Skeletal muscle satellite cell (primary cell): Measurements from ENCODE around the gene CCDC157.

ENCODE experiments used
- H3K27me3 ChIP-seq: 2 replicates; pipeline ENCODE4 v1.7.0; 2013; ENCODE audit warnings: low read length; ENCODE audit not compliant: control insufficient read depth, insufficient read depth
- H3K36me3 ChIP-seq: 2 replicates; pipeline ENCODE4 v1.7.0; 2013; ENCODE audit warnings: mild to moderate bottlenecking, control low read depth, low read length; ENCODE audit not compliant: insufficient read depth
- H3K4me1 ChIP-seq: 2 replicates; pipeline ENCODE4 v1.7.0; 2013; ENCODE audit warnings: low read length; ENCODE audit not compliant: control insufficient read depth, insufficient read depth
- H3K4me2 ChIP-seq: 2 replicates; pipeline ENCODE4 v1.7.0; 2013; ENCODE audit warnings: mild to moderate bottlenecking, low read length
- H3K4me3 ChIP-seq: 2 replicates; pipeline ENCODE4 v1.7.0; 2013; ENCODE audit warnings: low read length
- H3K9ac ChIP-seq: 2 replicates; pipeline ENCODE4 v1.7.0; 2013; ENCODE audit warnings: mild to moderate bottlenecking, low read depth, low read length, moderate library complexity
- H3K9me3 ChIP-seq: replicated peaks from 2 replicates; pipeline ENCODE4 v1.7.0; 2013; ENCODE audit warnings: mild to moderate bottlenecking, control low read depth, low read length

The CCDC157 gene

DNA sequence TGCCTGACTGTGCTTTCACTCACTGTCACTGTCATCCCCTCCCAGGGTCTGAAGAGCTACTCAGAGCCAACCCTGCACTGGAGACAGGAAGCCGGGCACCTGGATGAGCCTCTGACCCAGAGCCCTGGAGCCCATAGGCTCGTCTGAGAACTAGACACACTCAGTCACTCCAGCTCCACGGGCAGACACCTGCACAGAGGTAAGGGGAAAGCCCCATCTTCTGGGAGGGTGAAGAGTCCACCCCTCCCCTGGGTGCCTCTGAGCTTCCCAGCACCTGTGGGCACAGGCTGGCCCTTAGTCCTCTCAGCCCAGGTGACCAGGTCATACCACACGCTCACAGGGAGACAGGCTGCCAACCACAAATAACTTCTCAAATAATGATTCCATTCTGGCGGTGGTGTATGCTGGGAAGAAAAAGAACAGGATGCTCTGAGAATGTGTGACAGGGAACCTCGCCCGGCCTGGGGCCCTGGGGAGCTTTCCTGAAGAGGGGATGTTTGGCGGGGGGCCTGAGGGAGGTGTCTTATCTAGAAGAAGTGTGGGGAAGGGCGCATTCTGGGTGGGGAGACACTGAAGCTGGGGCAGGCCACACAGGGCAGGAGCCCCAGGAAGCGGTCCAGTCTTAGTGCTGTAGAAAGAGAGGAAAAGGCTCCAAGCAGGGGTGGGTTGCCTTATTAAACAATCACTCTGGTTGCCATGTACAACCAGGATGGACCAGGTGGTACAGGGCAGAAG, 5.3 kb downstream of the CCDC157 start:
- no peak overlapping the region for H3K4me2 ChIP-seq
- H3K9ac ChIP-seq: no peak overlapping the region
- H3K36me3 ChIP-seq: no peaks in the 10 kb centered on the region
- no peaks in the 10 kb centered on the region for H3K9me3 ChIP-seq
- H3K27me3 ChIP-seq: no peaks in the 10 kb centered on the region
- no peak overlapping the region for H3K4me3 ChIP-seq
- H3K4me1 ChIP-seq: no peaks in the 10 kb centered on the region

DNA sequence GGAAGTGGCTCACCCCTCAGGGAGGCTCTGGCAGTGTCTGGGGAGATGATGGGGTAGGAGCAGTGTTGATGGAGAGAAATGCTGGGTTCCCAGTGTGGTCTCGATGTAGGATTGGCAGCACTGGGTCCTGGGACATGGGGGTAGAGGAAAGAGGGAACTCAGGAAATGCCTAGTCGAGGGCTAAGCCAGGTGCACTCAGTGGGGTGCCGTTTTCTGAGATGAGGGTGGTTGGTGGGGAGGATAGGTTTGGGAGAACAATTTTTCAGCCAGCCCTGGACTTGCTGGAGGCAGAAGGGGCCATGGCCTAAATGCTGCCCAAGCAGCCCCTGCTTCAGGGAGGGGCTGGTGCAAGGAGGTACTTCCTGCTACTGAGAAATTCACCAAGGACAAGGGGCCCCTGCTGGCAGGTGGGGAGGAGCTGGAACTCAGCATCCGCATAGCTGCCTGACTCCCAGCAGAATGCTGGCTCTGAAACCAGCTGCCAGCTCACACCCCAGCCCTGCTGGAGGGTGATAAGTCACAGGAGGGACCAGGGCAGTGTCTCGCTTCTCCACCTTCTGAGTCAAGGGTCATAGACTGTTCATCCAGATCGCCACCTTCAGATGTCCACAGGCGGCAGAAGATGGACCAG, 6.0 kb downstream of the CCDC157 start:
- Histone ChIP-seq H3K4me1 (no peaks in the 10 kb centered on the region), H3K9me3 (no peaks in the 10 kb centered on the region), H3K27me3 (no peaks in the 10 kb centered on the region), H3K9ac (no peak overlapping the region), H3K4me3 (no peak overlapping the region), H3K4me2 (no peak overlapping the region), H3K36me3 (no peaks in the 10 kb centered on the region)

DNA sequence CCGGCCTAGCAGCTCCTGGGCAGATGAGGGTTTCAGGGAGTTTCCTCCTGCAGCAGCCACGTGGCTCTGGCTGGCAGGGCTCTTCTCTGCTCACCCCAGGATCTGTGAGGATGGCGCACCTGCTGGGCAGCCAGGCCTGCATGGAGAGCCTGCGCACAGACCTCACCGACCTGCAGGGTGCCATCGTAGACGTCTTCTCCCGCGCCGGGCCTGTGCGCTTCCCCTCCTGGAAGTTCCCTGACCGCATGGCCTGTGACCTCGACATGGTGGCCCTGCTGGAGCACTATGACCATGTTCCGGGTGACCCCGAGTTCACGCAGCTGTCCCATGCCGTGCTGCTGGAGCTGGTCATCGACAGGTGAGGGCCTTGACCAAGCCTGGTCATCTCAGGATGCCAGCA, 9.1 kb downstream of the CCDC157 start:
- H3K9me3 ChIP-seq: no peaks in the 10 kb centered on the region
- H3K36me3 ChIP-seq: no peaks in the 10 kb centered on the region
- H3K27me3 ChIP-seq: no peaks in the 10 kb centered on the region
- H3K9ac ChIP-seq: no peak overlapping the region
- H3K4me2 ChIP-seq: no peak overlapping the region
- no peak overlapping the region for H3K4me3 ChIP-seq
- H3K4me1 ChIP-seq: no peaks in the 10 kb centered on the region

DNA sequence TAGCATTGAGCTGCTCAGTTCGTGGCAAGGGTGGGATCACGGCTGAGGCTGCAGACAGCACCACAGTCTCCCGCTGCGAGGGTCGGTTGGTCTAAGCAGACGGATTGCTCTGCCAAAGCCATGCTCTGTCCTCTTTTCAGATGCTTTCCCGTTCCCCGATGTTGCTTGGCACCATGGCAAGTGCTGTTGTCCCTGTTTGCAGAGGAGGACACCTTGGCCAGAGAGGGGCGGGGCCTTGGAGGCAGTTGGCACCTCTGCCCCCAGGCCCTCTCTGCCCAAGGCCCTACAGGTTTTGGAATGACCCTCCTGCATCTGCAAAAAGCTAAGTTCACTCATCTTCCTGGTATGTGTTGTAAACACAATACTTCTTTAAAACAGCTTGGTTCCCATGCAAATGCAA, 11.6 kb downstream of the CCDC157 start:
- H3K4me2 ChIP-seq: no peak overlapping the region
- no peak overlapping the region for H3K9ac ChIP-seq
- no peaks in the 10 kb centered on the region for H3K4me1 ChIP-seq
- H3K4me3 ChIP-seq: no peak overlapping the region
- H3K9me3 ChIP-seq: no peaks in the 10 kb centered on the region
- H3K36me3 ChIP-seq: no peaks in the 10 kb centered on the region
- no peaks in the 10 kb centered on the region for H3K27me3 ChIP-seq

DNA sequence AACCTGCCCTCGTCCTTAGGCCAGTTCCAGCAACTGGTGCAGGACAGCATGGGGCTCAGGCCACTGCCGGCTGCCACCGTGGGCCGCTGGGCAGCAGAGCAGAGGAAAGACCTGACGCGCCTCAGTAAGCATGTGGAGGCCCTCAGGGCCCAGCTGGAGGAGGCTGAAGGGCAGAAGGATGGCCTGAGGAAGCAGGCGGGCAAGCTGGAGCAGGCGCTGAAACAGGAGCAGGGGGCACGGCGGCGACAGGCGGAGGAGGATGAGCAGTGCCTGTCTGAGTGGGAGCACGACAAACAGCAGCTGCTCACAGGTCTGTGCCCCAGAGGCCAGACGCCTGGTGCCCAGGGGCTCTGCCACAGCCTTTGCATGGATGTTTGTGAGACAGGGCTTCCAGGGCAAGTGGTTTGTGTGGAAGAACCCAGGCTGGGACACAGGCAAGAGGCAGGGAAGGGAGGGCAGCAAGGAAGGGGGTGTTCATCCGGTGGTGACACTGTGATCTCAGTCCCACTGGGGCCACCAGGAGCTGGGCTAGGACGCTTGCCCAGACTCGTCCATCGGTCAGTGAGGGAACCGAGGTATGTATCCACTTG, 13.9 kb downstream of the CCDC157 start:
- no peak overlapping the region for H3K9ac ChIP-seq
- no peaks in the 10 kb centered on the region for H3K36me3 ChIP-seq
- H3K4me1 ChIP-seq: no peaks in the 10 kb centered on the region
- no peaks in the 10 kb centered on the region for H3K27me3 ChIP-seq
- no peak overlapping the region for H3K4me2 ChIP-seq
- no peaks in the 10 kb centered on the region for H3K9me3 ChIP-seq
- H3K4me3 ChIP-seq: no peak overlapping the region

DNA sequence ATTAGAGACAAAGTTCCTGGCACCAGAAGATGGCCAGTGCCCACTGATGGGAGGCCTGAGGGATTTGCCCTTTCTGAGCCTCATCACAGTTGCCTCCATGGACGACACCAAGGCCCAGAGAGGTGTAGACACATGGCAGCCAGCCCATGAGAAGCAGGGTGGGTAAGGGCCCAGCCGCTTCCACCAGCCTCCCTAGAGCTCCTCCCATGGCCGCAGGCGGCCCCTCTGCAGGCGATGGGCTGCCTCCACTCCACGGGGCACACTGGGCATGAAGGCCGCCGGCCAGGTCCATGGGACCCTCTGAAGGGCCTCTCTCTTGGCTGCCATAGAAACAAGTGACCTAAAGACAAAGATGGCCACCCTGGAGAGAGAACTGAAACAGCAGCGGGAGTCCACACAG, 14.5 kb downstream of the CCDC157 start:
- Histone ChIP-seq H3K4me3 (no peak overlapping the region), H3K4me2 (no peak overlapping the region), H3K4me1 (no peaks in the 10 kb centered on the region), H3K36me3 (no peaks in the 10 kb centered on the region), H3K9ac (no peak overlapping the region), H3K9me3 (no peaks in the 10 kb centered on the region), H3K27me3 (no peaks in the 10 kb centered on the region)

DNA sequence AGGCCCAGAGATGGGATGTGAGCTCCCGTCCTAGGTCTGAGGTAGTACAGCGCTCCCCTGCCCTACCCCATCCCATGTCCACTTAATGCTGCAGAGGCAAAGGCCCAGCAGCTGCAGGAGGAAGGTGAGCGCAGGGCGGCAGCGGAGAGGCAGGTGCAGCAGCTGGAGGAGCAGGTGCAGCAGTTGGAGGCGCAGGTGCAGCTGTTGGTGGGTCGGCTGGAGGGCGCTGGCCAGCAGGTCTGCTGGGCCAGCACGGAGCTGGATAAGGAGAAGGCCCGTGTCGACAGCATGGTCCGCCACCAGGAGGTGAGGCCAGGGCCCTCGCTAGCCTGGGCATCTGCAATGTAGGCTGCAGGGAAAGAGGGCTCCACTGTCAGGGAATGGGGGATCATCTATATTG, 15.2 kb downstream of the CCDC157 start:
- H3K4me1 ChIP-seq: no peaks in the 10 kb centered on the region
- H3K4me2 ChIP-seq: no peak overlapping the region

DNA sequence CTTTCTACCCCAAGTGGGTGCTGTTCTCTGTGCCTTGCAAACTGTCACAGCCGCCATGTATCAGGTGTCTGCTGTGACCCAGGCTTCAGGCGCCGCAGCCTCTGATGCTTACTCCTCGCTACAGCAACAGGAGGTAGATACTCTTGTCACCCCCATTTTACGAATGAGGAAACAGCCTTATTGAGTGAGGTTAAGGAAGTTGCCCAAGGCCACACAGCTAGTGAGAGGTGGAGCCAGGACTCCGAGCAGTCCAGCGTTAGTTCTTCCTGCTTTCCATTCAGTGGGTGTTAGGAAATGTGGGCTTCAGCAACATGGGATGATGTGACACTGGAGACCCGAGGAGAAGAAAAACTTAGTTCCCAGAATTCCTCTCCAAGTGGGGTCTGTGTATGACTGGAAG, 16.1 kb downstream of the CCDC157 start:
- Histone ChIP-seq H3K36me3 (peaks cover 14% of the 10 kb centered on the region), H3K4me3 (no peak overlapping the region), H3K9ac (no peak overlapping the region), H3K27me3 (no peaks in the 10 kb centered on the region), H3K4me2 (no peak overlapping the region), H3K4me1 (no peaks in the 10 kb centered on the region), H3K9me3 (no peaks in the 10 kb centered on the region)

More for the DNA sequence above, 15.2 kb downstream of the CCDC157 start:
- Histone ChIP-seq H3K9ac (no peak overlapping the region), H3K4me3 (no peak overlapping the region), H3K36me3 (peaks cover 4% of the 10 kb centered on the region), H3K27me3 (no peaks in the 10 kb centered on the region), H3K9me3 (no peaks in the 10 kb centered on the region)

DNA sequence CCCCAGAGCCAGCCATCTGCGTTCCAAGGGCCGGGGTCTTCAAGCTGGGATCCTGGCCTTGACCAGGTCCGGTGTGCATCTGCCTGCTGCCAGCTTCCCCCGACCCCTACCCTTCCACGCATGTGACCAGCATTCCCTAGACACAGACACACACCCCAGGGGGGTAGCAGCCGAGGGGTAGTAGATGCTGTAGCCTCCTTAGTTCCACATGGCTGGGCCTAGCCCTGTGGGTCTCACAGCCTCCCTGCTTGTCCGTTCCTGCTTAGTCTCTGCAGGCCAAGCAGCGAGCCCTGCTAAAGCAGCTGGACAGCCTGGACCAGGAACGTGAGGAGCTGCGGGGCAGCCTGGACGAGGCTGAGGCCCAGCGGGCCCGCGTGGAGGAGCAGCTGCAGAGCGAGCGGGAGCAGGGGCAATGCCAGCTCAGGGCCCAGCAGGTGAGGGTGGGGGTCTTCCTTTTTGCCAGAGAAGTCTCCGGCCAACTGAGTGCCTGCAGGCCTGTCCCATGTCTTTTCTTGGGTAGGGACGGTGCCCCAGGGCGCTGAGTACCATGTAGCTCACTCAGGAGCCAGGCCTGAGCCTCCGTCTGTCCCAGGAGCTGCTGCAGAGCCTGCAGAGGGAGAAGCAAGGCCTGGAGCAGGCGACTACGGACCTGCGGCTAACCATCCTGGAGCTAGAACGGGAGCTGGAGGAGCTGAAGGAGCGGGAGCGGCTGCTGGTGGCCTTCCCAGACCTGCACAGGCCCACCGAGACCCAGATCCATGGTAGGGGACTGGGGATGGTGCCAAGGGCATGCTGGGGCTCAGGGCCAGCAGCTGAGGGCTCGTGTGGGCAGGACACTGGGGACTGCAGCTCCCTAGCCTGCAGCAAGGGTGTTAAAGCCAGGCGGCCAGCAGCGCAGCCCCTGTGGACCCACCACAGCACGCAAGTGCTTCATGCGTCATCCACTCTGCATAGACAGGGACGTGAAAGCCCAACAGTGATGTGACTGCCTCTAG, 16.8 kb downstream of the CCDC157 start:
- Histone ChIP-seq H3K27me3 (no peaks in the 10 kb centered on the region), H3K9ac (no peak overlapping the region), H3K9me3 (no peaks in the 10 kb centered on the region), H3K4me1 (no peaks in the 10 kb centered on the region), H3K36me3 (peaks cover 15% of the 10 kb centered on the region), H3K4me3 (no peak overlapping the region), H3K4me2 (no peak overlapping the region)

DNA sequence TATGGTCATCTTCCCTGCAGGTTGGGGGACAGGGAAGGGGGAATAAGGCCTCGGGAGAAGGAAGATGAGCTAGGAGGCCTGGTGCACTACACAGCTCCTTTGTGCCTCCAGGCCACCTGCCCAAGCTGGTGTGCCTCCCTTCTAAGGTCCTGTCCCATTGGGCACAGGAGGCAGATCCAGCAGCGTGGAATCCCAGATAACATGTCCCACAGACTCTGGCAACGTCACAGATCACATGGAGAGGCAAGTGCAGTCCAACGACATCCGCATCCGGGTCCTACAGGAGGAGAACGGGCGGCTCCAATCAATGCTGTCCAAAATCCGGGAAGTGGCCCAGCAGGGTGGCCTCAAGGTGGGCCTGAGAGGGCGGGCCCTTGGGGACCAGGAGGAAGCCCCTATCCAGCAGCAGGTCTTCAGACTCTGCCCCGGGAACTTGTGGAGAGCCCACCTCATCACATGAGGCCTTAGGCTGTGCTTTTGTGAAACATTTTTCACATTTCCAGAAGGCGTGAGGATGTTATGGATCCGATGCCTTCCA, 18.6 kb downstream of the CCDC157 start:
- Histone ChIP-seq H3K27me3 (no peaks in the 10 kb centered on the region), H3K9ac (no peak overlapping the region), H3K4me3 (no peak overlapping the region), H3K4me1 (no peaks in the 10 kb centered on the region), H3K4me2 (no peak overlapping the region), H3K9me3 (no peaks in the 10 kb centered on the region), H3K36me3 (peaks cover 31% of the 10 kb centered on the region)

DNA sequence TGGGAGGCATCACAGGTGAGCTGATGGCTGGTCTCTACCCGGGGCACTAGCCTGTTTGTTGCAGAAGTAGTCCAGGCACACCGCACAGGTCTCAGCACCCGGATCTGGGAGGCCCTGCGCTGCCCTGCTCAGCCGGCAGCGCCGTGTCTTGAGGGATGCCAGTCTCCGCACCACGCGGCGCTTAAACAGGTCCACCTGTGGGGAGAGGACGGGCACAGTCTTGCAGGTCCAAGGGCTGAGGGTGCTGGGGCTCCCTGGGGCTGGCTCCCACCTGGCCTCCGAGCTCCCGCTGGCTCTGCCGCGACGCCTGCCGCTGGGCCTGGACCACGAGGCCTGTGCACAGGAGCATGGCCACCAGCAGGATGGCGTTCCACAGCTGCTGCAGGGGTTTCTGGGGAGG, 23.2 kb downstream of the CCDC157 start:
- Histone ChIP-seq H3K9ac (no peak overlapping the region), H3K36me3 (peaks cover 49% of the 10 kb centered on the region), H3K9me3 (no peaks in the 10 kb centered on the region)

More for the DNA sequence above, 23.2 kb downstream of the CCDC157 start:
- Histone ChIP-seq H3K27me3 (no peaks in the 10 kb centered on the region), H3K4me3 (no peak overlapping the region), H3K4me1 (no peaks in the 10 kb centered on the region), H3K4me2 (no peak overlapping the region)
